PC-3 (cell line): ENCODE data around the gene MAP1LC3B. TPM values are rescaled to one million over a fixed set of nuclear protein-coding genes. Genes with fewer than 3 reads are reported as not detected.

ENCODE experiments used
- ATAC-seq: fragments of 200-7000 bp; cut with Tn5 transposase; 2 replicates; pipeline ENCODE4 v1.9.1; 2020; ENCODE audit warnings: mild to moderate bottlenecking, moderate library complexity
- BruUV-seq: library from RNA; stranded (reverse); fragments of 400-500 nt; replicated peaks from 2 replicates; lab custom pipeline; 2021; lab: Mats Ljungman, UMichigan
- CTCF ChIA-PET: fragments of 300-600 bp; sonication (Branson Sonifier 250); formaldehyde crosslinking; loops from one replicate; lab custom pipeline; 2022; ENCODE audit warnings: antibody characterized with exemption; lab: Charles Lee
- POLR2A ChIA-PET: fragments of 300-600 bp; sonication (Branson Sonifier 250); formaldehyde crosslinking; loops from one replicate; lab custom pipeline; 2022; ENCODE audit warnings: antibody characterized with exemption; ENCODE audit not compliant: unreplicated experiment; lab: Charles Lee
- DNase-seq: peaks from one replicate; pipeline ENCODE4 v3.0.0-alpha.2; 2015
- H2AFZ ChIP-seq: fragments of 300-600 bp; sonication (generic); 2 replicates; pipeline ENCODE4 v1.6.0; 2016; ENCODE audit warnings: antibody characterized with exemption, low read length
- H3F3A ChIP-seq: fragments of 300-600 bp; sonication (generic); one replicate; pipeline ENCODE4 v1.6.0; 2017; ENCODE audit warnings: antibody characterized with exemption, low read length, control low read depth, mild to moderate bottlenecking; ENCODE audit not compliant: unreplicated experiment
- H3K27ac ChIP-seq: fragments of 300-600 bp; sonication (generic); 2 replicates; pipeline ENCODE4 v1.5.1; 2016; ENCODE audit warnings: mild to moderate bottlenecking, low read length
- H3K27me3 ChIP-seq: fragments of 300-600 bp; sonication (generic); 2 replicates; pipeline ENCODE4 v1.6.1; 2016; ENCODE audit warnings: low read length, mixed read lengths
- H3K36me3 ChIP-seq: fragments of 300-600 bp; sonication (generic); 2 replicates; pipeline ENCODE4 v1.6.1; 2016; ENCODE audit warnings: low read depth, mixed run types, low read length, mixed read lengths
- H3K4me1 ChIP-seq: fragments of 300-600 bp; sonication (generic); 2 replicates; pipeline ENCODE4 v1.5.1; 2016; ENCODE audit warnings: low read length; ENCODE audit not compliant: insufficient read depth
- H3K4me2 ChIP-seq: fragments of 300-600 bp; sonication (generic); 2 replicates; pipeline ENCODE4 v1.6.0; 2016; ENCODE audit warnings: low read length
- H3K4me3 ChIP-seq: fragments of 300-600 bp; sonication (generic); 2 replicates; pipeline ENCODE4 v1.5.1; 2016; ENCODE audit warnings: mild to moderate bottlenecking, low read length, mixed read lengths
- H3K79me2 ChIP-seq: fragments of 300-600 bp; sonication (generic); 2 replicates; pipeline ENCODE4 v1.6.1; 2017; ENCODE audit warnings: low read length, mixed read lengths
- H3K9ac ChIP-seq: fragments of 300-600 bp; sonication (generic); 2 replicates; pipeline ENCODE4 v1.6.0; 2016; ENCODE audit warnings: mild to moderate bottlenecking, low read length
- H3K9me2 ChIP-seq: fragments of 300-600 bp; sonication (generic); replicated peaks from 2 replicates; pipeline ENCODE4 v1.6.1; 2016; ENCODE audit warnings: mixed run types, low read length, mixed read lengths
- H3K9me3 ChIP-seq: fragments of 300-600 bp; sonication (generic); 2 replicates; pipeline ENCODE4 v1.6.1; 2016; ENCODE audit warnings: low read length, mixed read lengths
- H4K20me1 ChIP-seq: fragments of 300-600 bp; sonication (generic); 2 replicates; pipeline ENCODE4 v1.6.1; 2016; ENCODE audit warnings: low read length, mixed read lengths
- EZH2 ChIP-seq: fragments of 300-600 bp; sonication (generic); IDR thresholded peaks from one replicate; pipeline ENCODE4 v1.6.1; 2017; ENCODE audit warnings: antibody characterized with exemption, mild to moderate bottlenecking, low read length; ENCODE audit not compliant: unreplicated experiment
- EZH2phosphoT487 ChIP-seq: fragments of 300-600 bp; sonication (generic); IDR thresholded peaks from 2 replicates; pipeline ENCODE4 v1.6.1; 2018; ENCODE audit warnings: mild to moderate bottlenecking, antibody characterized with exemption, low read length, borderline replicate concordance
- intact Hi-C: fragments of 100-400 bp; cut with micrococcal nuclease; formaldehyde crosslinking; loops from 2 replicates; pipeline ENCODE4 v1.9.0; 2023
- total RNA-seq: library from RNA; depleted of rRNA; stranded (reverse); fragments of >200 nt; gene quantifications from 2 replicates; pipeline ENCODE4 v1.2.3, GENCODE V29; 2014
- TF ChIP-seq, protein P1 (sequence below): fragments of 300-600 bp; sonication (generic); conservative IDR thresholded peaks from 2 replicates; pipeline ENCODE4 v1.5.1; 2017; ENCODE audit warnings: antibody characterized with exemption, low read depth, mild to moderate bottlenecking, low read length

Gene MAP1LC3B
- total RNA-seq, 1 experiment from 2014 or later = 11.9 TPM

DNA sequence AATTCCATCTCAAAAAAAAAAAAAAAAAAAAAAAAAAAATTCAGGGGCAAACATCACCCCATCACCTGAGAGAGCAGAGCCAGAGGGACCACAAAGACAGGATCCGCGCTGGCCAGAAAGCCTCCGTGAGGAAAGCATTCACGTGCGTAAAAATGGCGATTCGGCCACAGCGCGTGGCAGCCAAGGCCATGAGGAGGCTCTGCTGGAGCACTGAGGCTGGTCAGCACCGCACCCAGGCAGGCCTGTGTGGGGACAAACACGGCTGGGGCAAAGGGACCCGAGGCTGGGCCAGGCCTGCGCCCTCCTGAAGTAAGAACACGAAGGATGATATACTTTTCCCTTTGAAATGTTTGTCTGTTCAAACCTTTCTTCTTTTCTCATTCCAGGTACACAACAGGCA is 45.2 kb downstream of the MAP1LC3B start:
- no peak overlapping the region for H3K4me2 ChIP-seq
- H3K9me3 ChIP-seq = no peaks in the 10 kb centered on the region
- intact Hi-C loops = no loop called here
- no peaks in the 10 kb centered on the region for H3K9me2 ChIP-seq
- ATAC-seq (no peak), DNase-seq (no peak)
- ChIA-PET CTCF (no interaction called here), POLR2A (no interaction called here)
- peaks cover 37% of the 10 kb centered on the region for H3K4me1 ChIP-seq
- no peaks in the 10 kb centered on the region for H3K27me3 ChIP-seq
- H3K79me2 ChIP-seq = peaks cover 7% of the 10 kb centered on the region; the same call in 1 of the 2 replicates
- BruUV-seq = no TSS peak
- no peak overlapping the region for H3K4me3 ChIP-seq
- no peak overlapping the region for H2AFZ ChIP-seq
- no peak overlapping the region for H3K27ac ChIP-seq
- no peaks in the 10 kb centered on the region for H3K36me3 ChIP-seq
- H3F3A ChIP-seq = no peaks in the 10 kb centered on the region
- TF ChIP-seq EZH2phosphoT487 (no peak), EZH2 (no peak)
- TF ChIP-seq, protein P1, sequence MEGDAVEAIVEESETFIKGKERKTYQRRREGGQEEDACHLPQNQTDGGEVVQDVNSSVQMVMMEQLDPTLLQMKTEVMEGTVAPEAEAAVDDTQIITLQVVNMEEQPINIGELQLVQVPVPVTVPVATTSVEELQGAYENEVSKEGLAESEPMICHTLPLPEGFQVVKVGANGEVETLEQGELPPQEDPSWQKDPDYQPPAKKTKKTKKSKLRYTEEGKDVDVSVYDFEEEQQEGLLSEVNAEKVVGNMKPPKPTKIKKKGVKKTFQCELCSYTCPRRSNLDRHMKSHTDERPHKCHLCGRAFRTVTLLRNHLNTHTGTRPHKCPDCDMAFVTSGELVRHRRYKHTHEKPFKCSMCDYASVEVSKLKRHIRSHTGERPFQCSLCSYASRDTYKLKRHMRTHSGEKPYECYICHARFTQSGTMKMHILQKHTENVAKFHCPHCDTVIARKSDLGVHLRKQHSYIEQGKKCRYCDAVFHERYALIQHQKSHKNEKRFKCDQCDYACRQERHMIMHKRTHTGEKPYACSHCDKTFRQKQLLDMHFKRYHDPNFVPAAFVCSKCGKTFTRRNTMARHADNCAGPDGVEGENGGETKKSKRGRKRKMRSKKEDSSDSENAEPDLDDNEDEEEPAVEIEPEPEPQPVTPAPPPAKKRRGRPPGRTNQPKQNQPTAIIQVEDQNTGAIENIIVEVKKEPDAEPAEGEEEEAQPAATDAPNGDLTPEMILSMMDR = no peak
- no peak overlapping the region for H3K9ac ChIP-seq
- H4K20me1 ChIP-seq = 0 out of 2 replicates have a peak, but pooled peaks cover 3% of the 10 kb centered on the region

DNA sequence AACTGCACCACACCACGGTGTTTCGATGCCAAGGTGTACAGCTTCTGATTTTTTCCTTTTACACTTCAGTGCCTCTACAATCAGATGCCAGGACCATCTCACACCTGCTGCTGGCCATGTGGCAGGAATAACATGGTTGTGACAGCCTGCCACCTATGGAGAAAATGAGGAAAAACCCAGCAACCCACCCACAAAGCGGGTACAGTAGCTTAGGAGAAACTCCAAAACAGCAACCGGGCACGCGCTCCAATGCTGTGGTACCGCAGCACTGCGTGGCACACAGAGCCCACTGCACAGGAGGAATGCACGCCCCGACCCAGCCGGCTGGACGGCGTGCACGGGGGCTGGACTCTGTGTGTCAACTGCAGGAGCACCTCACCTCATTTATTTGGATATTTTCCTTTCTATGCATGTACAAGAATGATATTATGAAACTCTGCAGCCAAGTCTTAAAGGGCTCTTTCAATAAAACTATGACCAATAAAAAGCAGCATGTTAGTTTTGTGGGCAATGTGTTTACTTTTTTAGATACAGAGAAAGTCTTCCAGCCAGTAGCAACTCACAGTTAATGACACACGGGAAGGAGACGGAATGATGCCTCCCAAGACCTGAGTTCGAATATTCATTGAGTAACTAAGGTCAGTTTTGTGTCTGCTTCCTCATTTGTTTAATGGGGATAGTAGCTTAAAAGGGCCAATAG is 45.9 kb downstream of the MAP1LC3B start:
- H3F3A ChIP-seq = no peaks in the 10 kb centered on the region
- 0 out of 2 replicates have a peak, but pooled peaks cover 3% of the 10 kb centered on the region for H4K20me1 ChIP-seq
- H3K36me3 ChIP-seq = no peaks in the 10 kb centered on the region
- H3K27ac ChIP-seq = peak overlapping the region; percentile 5; the same call in 1 of the 2 replicates
- intact Hi-C loops = no loop called here
- no TSS peak for BruUV-seq
- no peak overlapping the region for H3K9ac ChIP-seq
- no peak overlapping the region for H3K4me3 ChIP-seq
- ChIA-PET CTCF (no interaction called here), POLR2A (no interaction called here)
- H3K79me2 ChIP-seq = peaks cover 7% of the 10 kb centered on the region; the same call in 1 of the 2 replicates
- no peaks in the 10 kb centered on the region for H3K9me2 ChIP-seq
- H3K4me2 ChIP-seq = no peak overlapping the region
- TF ChIP-seq EZH2 (no peak), EZH2phosphoT487 (no peak)
- TF ChIP-seq, protein P1 = peak; percentile 24; the same call in 1 of the 2 replicates
- H2AFZ ChIP-seq = no peak overlapping the region
- peak; percentile 74 for ATAC-seq
- DNase-seq = peak; percentile 58
- no peaks in the 10 kb centered on the region for H3K27me3 ChIP-seq
- H3K4me1 ChIP-seq = peaks cover 40% of the 10 kb centered on the region
- H3K9me3 ChIP-seq = no peaks in the 10 kb centered on the region

GRCh38 chr16:87438611-87438985 is 46.5 kb downstream of the MAP1LC3B start:
- H3K4me2 ChIP-seq = no peak overlapping the region
- ATAC-seq = no peak
- 0 out of 2 replicates have a peak, but pooled peaks cover 3% of the 10 kb centered on the region for H4K20me1 ChIP-seq
- no peak overlapping the region for H3K9ac ChIP-seq
- no peaks in the 10 kb centered on the region for H3K36me3 ChIP-seq
- H3K27me3 ChIP-seq = no peaks in the 10 kb centered on the region
- intact Hi-C loops = no loop called here
- DNase-seq = no peak
- TF ChIP-seq, protein P1 = no peak
- TF ChIP-seq EZH2 = no peak
- no peak for TF ChIP-seq EZH2phosphoT487
- ChIA-PET CTCF (no interaction called here), POLR2A (no interaction called here)
- H3K9me3 ChIP-seq = no peaks in the 10 kb centered on the region
- no peaks in the 10 kb centered on the region for H3F3A ChIP-seq
- no peak overlapping the region for H3K4me3 ChIP-seq
- no peaks in the 10 kb centered on the region for H3K9me2 ChIP-seq
- H3K4me1 ChIP-seq = peaks cover 40% of the 10 kb centered on the region
- H3K79me2 ChIP-seq = peaks cover 7% of the 10 kb centered on the region; the same call in 1 of the 2 replicates
- no peak overlapping the region for H2AFZ ChIP-seq
- 0 out of 2 replicates have a peak overlapping the region, but pooled peaks have one; percentile 5 for H3K27ac ChIP-seq
- no TSS peak for BruUV-seq
